HUDEP-2 (cell line): ENCODE measurements around the gene PLAAT2.

Experiments used
- DNase-seq, 76 experiments: peaks; one replicate each; lab custom pipeline; 2025; ENCODE audit not compliant: unreplicated experiment in 76 of 76; lab: John Stamatoyannopoulos, UW

PLAAT2 gene

DNA sequence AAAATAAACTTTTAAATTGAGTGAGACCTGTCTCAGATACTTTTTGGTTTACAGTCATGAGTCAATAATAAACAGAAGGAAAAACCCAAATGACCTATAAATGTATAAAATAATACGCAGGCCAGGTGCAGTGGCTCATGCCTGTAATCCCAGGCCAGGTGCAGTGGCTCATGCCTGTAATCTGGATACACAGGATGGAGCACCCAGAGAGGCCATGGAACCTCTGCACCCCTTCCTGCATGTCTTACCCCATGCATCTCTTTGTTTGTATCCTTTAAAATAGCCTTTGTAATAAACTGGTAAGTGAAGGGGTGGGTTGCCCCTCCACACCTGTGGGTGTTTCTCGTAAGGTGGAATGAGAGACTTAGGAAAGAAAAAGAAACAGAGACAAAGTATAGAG lies 35.5 kb downstream of the PLAAT2 start:
- DNase-seq = no peak

DNA sequence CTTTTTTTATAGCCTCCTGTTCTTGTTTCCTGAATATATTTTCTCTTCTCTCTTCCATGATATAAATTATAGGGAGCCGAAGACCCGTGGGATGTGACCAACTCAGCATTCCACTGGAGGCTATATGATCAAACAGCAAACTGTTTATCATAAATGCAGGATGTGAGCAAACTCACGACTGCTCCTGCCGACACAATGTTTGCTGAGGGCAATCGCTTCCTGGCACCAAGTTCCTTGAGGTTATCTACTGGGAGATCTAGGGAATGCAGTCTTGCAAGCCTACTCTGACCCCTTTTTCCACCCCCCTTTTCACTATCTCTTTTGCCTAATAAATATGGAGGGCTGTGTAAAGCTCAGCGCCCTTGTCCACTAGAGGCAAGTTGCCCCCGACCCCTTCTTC lies 40.0 kb downstream of the PLAAT2 start:
- no peak for DNase-seq

DNA sequence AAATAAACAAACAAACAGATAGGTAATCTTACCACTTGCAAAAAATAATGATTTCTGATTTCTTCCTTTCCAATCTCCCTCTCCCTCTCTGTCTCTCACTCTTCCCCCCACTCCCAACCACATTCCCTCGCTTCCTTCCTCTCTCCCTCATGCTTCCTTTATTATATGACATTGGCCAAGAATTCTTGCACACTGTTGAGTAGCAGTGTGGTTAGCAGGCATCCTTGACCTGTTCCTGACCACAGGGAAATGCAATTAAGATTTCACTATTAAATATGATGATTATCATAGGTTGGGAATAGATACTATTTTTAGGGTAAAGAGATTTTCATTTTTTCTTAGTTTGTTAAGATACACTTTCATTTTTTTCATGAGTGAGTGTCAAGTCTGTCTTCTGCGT lies 41.3 kb downstream of the PLAAT2 start:
- DNase-seq = no peak

DNA sequence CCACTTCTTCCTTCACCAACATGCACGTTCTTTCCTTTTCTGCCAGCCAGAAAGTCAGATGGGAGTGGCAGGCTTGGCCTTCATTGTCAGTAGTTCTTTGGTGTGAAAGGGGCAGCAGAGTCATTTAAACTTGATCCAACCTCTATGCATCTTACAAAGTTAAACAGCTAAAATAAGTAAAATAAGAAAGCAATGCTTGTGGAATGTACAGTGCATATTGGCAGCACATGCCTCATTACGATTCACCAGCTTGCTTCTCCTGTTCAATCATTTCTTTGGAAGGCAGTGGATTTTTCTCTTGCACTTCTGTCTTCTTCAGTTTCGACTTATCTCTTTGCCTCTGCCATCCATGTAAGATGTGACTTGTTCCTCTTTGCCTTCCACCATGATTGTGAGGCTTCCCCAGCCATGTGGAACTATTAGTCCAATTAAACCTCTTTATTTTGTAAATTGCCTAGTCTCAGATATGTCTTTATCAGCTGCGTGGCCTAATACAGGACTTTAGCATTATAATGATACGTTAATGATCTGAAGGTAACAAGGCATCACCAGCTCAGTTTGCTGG lies 42.5 kb downstream of the PLAAT2 start:
- DNase-seq = no peak

- no peak for DNase-seq
Observed at GRCh38 chr11:63518548-63518947, 44.6 kb downstream of the PLAAT2 start.

GRCh38 chr11:63517156-63517555 lies 46.0 kb downstream of the PLAAT2 start:
- DNase-seq = peak in 35 of 76 experiments; percentile 3 to 75 (median 39)

DNA sequence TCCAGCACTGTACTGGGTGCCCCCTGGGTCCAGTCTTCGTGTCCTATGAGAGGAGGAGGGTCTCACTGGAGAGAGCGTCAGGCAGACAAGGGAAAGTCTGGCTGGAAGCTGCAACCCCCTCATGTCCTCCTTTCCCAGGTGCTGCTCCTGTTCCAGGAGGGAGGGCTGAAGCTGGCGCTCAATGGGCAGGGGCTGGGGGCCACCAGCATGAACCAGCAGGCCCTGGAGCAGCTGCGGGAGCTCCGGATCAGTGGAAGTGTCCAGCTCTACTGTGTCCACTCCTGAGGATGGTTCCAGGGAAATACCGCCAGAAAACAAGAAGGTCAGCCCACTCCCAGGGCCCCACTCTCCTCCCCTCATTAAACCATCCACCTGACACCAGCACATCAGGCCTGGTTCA lies 47.1 kb downstream of the PLAAT2 start:
- no peak for DNase-seq

DNA sequence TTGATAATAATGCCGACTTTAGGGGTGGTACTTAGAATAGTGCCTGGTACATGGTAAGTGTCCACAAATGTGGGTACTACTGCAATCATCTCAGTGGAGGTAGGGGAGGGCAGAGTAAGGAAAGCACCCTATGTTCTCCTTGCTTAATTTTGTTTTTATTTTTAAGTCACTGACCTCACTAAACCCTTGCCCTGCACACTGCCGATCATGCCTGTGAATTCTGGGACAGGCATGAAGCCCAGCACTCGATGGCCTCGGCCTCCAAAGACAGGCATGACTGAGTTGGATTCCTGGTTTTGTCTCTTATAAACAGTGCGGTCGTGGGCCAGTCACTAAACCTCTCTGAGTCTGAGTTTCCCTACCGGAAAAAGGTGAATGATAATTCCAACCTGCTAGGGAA lies 50.4 kb downstream of the PLAAT2 start:
- DNase-seq = no peak

GRCh38 chr11:63511048-63511748 lies 52.0 kb downstream of the PLAAT2 start:
- DNase-seq = no peak

DNA sequence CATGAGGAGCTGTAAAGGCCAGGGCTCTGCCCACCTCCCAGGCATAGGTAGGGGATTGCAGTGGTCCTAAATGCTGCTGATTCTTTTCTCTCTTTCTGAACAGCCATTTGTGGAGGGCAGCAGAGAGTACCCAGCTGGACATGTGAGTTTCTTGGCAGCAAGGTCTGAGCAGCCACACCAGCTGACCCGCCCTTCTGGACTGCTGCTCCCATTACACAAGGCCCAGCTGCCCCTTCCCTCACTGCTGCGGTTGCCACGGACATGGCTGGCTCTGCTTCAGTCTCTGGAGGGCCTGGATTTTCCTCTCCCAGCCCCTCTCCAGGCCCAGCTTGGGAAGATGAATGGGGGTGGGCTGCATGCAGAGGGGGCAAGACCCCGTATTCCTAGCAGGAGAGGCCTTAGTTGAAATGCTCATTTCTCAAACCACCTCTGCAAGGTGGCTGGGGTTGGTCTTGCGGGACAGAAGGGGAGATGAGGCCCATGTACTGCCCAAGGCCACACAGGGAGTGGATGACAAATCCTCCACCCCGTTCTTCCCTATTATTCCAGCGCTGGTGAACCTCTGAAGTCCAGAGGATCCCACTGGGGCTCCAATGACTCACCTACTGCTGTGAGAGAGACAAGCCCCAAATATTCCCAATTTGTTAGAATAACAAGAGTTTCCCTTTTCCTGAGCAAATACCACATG lies 52.7 kb downstream of the PLAAT2 start:
- DNase-seq = no peak

- DNase-seq = no peak
Observed at GRCh38 chr11:63508745-63509144, 54.4 kb downstream of the PLAAT2 start.

DNA sequence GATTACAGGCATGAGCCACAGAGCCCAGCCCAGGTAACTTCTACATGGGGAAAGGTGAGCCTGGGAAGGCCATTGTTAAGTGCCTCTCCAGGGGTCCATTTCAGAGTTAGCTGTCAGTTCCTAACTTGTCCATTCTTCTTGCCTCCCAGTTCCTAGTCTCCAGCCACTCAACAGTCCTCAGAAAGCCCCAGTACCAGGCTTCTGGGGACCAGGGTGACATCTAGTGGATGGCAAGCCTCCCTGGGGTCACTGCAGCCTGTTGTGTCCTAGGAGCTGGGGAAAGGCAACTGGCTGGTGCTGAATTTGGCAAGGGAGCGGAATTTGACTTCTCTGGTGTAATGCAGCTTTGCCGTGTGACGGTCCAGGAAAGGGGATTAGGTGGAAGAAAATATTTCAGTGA lies 55.2 kb downstream of the PLAAT2 start:
- DNase-seq = peak in 58 of 76 experiments; percentile 4 to 79 (median 44)

GRCh38 chr11:63507511-63507910 lies 55.7 kb downstream of the PLAAT2 start:
- no peak for DNase-seq

- DNase-seq = no peak
Observed at GRCh38 chr11:63506876-63507275, 56.3 kb downstream of the PLAAT2 start.

DNA sequence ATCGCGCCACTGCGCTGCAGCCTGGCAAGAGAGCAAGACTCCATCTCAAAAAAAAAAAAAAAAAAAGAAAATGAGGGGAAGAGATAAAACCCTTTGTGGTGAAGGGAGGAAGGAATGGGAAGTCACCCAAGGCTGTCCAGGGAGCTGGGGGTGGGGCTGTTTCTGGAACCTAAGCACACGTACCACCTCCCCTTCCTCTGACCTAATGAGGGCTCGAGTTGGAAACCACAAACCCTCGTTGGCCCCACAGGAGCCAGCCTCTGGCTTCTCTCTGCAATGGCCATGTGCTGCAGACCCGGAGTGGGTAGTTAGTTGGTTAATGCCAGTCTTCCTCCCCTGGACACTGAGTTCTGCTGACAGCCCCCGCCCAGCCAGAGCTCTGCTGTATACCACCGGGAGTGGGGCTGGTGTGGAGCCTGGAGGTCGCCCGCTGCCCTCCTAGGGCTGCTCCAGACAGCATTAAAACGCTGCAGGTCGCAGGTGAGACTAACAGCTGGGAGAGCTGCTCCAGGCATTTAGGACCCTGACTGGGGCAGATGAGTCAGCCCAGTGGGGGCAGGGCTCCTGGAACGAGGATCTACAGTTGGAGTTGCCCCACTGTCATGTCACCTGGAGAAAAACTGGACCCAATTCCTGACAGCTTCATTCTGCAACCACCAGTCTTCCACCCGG lies 57.2 kb downstream of the PLAAT2 start, which contains the start of gene LGALS12:
LGALS12 (plus strand) TSS at position 228 of the 672 bp plus-strand sequence; CDS start at position 603, 375 bp downstream.
- peak in 5 of 76 experiments; percentile 7 to 20 (median 15) for DNase-seq

DNA sequence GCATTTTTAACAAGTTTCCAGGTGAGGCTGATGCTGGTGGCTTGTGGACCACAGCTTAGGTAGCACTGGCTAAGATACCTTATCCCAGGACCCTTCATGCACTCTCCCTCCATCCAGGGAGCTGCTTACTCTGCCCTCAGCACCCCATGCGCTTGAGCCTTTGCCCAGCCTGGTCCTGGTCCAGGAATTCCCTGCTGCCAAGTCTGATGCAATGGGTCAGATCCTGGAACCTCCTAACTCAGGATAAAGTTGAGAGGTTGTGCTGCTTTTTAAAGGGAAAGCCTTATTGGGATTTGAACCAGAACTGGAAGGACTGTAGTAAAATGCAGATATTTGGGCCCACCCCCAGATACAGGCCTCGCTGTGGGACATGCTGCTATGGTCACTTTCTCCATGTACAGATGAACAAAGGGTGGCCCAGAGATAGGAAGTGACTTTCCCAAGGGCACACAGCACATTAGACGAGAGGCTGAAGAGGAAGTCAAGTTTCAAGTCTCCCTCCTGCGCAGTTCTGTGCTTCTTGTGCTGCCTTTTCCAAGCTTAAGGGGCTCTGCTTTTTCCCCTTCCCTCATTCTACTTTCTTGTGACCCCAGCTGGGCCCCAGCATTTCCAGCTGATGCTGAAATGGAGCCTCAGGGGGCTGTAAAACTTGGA lies 58.1 kb downstream of the PLAAT2 start:
- no peak for DNase-seq

- no peak for DNase-seq
Observed at GRCh38 chr11:63504054-63504453, 59.1 kb downstream of the PLAAT2 start.

DNA sequence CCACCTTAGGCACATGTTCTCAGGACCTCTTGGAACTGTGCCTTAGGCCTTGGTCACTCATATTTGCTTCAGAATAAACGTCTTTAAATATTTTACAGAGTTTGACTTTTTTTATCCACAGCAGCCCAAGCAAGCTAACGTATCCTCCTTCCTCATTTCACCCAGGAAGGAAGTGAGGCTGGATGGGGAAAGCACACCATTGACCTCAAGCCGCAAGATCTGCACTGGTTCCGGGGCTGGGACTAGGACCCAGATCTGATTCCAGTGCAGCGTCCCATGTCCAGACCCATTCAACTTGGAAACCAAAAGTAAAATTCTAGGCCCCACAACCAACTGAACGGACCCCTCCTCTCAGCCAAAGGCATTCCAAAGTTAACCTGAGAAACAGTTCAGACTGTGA lies 59.7 kb downstream of the PLAAT2 start:
- no peak for DNase-seq
